ENCODE data around the gene FTO.

GRCh38 chr16:53964145-53964790, 260.3 kb downstream of the FTO start:
- no peak for TF ChIP-seq CTCF (IDR thresholded peaks at IDR 0.05)
- no peak for TF ChIP-seq POLR2A (IDR thresholded peaks at IDR 0.05)

Data from tibial nerve (tissue), 3 donors.